HG03378 (cell line): ENCODE measurements around the gene EPG5.
"Not testable (repeated sequence)": the region's sequence is repeated elsewhere in the genome, so short reads cannot be mapped to it uniquely, and the experiment has no call there.

Experiments
- ATAC-seq: cut with Tn5 transposase; IDR thresholded peaks from one replicate; pipeline ENCODE4 v1.9.1; 2021; ENCODE audit warnings: mild to moderate bottlenecking, moderate library complexity; ENCODE audit not compliant: unreplicated experiment

Gene EPG5

GRCh38 chr18:45976974-45977373 lies 9.8 kb upstream of the EPG5 start:
- ATAC-seq, result no peak

DNA sequence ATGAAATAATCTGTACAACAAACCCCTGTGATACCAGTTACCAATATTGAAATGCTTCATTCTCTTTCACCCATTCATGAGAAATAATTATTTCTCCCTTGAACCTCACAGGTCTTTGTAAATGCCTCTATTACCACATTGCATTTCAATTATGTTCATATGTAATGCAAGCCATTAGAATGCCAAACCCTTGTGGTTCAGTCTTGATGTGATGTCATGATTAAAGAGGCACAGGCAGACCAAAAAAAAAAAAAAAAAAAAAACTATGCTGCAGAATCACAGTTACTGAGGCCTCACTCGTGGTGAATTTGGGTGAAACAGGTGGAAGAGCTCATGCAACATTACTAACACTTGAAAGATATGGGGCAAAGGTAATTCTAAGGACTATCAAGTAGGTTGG lies 9.4 kb upstream of the EPG5 start:
- no peak for ATAC-seq

DNA sequence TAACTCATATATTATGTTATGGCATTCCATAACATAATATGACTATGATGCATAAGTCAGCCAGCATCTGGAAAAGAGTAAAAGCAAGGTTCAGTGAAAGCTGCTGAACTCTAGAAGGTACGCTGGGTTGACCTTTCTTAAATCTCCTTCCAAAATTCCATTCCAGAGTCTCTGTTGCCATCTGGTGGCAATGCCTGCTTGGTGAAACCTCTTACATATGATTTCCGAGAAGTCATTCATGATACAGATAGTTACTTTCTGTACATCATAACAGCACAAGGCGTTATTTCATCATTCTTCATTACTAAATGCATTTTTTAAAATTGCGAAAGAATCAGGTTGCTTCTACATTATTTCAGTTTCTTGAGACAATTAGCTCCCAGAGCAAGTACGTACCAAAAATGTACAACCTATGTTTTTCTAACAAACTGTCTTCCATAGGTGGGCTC lies 7.0 kb upstream of the EPG5 start:
- ATAC-seq, result peak; percentile 48

DNA sequence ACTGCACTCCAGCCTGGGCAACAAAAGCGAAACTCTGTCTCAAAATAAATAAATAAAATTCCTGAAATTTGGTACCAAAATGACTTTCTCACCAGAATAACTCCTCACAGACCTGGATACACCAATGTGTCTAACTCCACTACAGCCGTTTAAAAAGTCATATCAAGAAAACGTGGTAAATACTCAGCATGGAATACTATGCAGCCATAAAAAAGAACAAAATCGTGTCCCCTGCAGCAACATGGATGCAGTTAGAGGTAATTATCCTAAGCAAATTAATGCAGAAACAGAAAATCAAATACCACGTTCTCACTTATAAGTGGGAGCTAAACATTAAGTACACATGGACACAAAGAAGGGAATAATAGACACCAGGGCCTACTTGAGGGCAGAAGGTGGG lies 2.2 kb downstream of the EPG5 start:
- not testable (repeated sequence) for ATAC-seq

- no peak for ATAC-seq
Measured at GRCh38 chr18:45962866-45963265, 4.3 kb downstream of the EPG5 start.

DNA sequence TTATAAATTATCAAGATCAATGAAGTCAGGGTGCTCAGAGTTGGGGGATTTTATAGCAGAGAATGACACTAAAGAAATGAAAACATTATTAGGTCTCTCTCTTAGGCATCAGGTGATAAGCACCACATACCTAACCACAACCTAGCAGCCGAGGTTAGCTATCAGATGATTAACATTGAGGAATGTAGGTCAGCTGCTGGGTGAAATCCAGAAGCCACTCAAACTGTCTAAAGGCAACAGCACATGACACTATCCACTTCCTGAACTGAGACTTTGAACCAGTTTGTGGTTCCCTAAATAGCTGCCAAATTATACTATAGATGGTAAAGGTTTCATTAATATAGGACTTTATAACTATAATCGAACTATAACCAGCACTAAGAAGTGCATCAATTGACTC lies 4.7 kb downstream of the EPG5 start:
- ATAC-seq, result no peak

DNA sequence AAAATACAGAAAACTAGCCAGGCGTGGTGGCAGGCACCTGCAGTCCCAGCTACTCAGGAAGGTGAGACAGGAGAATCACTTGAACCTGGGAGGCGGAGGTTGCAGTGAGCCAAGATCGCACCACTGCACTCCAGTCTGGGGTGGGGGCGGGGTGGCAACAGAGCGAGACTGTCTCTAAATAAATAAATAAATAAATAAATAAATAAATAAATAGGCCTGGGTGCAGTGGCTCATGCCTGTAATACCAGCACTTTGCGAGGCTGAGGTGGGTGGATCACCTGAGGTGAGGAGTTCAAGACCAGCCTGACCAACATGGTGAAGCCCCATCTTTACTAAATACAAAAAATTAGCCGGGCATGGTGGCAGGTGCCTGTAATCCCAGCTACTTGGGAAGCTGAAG lies 7.6 kb downstream of the EPG5 start:
- ATAC-seq, result not testable (repeated sequence)

DNA sequence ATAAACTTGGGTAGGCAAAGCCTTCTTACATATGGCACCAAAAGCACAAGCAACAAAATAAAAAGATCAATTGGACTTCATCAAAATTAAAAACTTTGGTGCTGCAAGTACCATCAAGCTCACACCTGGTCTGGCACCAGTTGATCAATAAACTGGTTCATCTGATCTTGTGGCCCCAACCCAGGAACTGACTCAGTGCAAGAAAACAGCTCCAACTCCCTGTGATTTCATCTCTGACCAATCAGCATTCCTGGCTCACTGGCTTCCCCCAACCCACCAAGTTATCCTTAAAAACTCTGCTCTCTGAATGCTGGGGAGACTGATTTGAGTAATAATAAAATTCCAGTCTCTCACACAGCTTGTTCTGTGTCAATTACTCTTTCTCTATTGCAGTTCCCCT lies 8.4 kb downstream of the EPG5 start:
- ATAC-seq, result no peak

GRCh38 chr18:45958027-45958426 lies 9.1 kb downstream of the EPG5 start:
- no peak for ATAC-seq

DNA sequence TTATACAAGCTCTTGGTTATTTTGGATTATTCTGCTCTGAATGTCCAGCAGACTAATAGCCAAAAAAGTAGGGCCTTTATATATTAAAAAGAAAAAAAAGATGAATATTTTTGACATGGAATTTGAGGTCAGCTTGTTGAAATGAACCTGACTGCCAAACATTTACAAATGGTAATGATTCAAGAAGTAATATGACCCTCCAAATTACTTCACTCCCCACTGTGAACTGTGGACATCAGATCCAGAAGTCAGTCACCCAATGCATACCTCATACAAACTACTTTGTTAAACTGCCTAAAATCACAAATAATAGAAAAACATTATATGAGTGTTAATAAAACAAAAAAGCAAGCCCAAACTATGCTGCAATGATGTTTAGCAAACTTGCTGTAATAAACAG lies 10.0 kb downstream of the EPG5 start:
- no peak for ATAC-seq

DNA sequence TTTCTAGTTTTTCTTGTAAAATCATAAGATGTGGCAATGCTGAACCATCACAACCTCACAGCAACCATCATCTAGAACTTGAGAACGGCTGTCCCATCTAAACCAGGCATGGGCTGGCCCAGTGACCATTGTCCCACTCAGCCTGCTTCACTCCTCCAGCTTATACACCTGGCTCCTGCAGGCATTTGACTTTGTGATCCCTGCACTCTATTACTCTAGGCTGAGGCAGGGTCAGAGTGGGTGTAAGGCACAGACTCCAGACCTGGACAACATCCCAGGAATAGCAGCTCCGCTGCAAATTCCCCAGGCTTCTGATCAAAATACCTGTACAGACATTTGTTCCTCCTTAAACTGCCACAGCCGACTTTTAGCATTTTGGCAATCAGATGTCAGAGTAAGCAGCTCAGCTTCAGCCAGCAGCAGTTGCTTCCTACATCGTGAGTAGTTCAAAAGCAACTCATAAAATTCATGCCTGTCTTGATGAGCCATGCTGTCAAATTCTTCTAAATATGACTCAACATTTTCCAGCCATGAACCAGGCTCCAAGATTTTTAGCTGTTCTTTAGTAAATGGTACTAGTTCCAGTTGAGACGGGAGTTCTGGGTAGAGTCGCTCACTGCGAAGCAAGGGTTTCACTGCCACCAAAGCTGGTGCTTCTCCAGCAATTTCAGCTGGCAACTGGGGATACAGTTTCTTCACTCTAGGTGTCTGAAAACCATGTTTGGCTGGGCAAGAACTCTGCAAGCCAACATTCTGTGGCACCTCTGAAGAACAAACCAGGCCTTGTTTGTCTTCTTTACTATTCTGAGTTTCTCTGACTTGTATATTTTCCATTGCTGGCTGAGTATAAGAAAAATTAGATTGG lies 12.8 kb downstream of the EPG5 start:
- ATAC-seq, result no peak

- no peak for ATAC-seq
Measured at GRCh38 chr18:45951016-45951714, 16.0 kb downstream of the EPG5 start.

- no peak for ATAC-seq
Measured at GRCh38 chr18:45945669-45946068, 21.5 kb downstream of the EPG5 start.

DNA sequence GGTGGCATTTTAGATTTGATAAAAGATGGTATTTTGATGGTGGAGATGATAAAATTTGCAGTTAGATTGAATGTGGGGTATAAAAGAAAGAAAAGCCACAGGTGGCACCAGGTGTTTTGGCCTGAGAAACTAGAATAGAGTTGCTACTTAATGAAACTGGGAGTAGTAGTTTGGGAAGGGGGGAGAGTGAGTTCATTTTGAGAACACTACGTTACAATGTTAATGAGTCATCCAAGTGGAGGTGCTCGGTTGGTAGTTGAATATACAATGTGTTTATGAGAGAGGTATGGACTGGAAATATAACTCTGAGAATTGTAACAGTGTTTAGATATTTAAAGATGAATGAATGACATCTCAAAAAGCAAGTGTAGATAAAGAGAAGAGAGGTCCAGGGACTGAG lies 26.4 kb downstream of the EPG5 start:
- no peak for ATAC-seq

- no peak for ATAC-seq
Measured at GRCh38 chr18:45939236-45939635, 27.9 kb downstream of the EPG5 start.

- peak; percentile 51 for ATAC-seq
Measured at GRCh38 chr18:45938488-45938935, 28.6 kb downstream of the EPG5 start.

DNA sequence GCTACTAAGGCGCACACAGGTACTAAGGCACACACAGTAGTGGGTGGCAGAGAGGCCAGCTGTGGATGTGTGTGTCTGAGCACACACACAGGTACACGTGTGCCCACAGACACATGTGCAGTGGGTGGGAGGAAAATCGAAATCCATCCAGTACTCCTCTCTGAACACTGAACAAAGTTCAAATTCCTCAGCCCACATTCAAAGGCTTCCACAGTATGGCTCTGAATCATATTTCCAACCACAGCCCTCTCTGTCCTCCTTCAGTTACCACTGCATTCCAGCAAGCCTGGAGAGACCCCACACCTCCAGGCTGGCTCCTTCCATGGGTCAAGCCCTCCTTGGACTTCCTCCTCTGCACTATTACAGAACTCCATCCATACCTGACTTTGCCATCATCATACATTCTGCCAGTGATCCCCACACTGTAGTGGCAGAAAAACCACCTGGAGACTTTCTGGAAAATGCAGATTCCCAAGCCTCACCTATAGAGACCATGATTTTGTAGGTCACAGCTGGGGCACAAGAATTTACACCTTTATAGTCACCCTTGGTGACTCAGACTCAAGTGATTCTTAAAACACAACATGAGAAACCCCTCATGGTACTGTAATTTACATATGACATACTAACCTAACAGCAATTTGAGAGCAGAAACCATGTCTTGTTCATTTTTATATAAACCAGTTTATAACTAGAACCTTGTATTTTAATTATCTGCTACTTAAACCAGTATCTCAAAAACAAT lies 31.4 kb downstream of the EPG5 start:
- ATAC-seq, result no peak

GRCh38 chr18:45932708-45933107 lies 34.4 kb downstream of the EPG5 start:
- ATAC-seq, result no peak

DNA sequence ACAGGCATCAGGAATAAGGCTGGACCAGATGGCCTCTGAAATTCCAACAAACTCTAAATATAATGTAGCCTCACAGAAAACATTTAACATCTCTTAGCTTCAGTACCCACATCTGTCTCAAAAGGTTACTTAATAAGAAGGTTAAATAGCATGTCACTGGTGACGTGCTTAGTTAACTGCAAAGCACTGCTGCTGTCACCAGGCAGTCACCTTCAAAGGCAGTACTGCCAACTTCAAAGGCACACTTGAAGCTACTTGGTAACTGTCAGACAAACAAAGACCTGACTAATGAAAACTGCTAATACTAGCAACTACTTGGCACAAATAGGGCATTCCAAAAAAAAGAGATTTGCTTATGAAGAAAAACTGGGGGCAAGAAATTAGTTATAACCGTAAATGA lies 36.2 kb downstream of the EPG5 start:
- ATAC-seq, result no peak

DNA sequence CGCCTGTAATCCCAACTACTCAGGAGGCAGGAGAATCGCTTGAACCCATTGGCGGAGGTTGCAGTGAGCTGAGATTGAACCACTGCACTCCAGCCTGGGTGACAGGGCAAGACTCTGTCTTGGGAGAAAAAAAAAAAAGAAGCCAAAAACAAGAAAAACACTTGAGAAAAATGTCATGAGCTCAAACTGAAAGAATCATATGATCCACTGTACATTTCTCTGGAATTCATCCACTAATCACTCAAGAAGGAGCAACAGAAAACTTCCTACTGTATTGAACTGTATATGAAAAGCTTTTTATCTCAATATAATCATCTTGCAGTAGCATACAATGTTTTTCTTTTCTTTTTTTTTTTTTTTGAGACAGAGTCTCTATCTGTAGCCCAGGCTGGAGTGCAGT lies 40.4 kb downstream of the EPG5 start:
- ATAC-seq, result no peak

- no peak for ATAC-seq
Measured at GRCh38 chr18:45926085-45926484, 41.0 kb downstream of the EPG5 start.

GRCh38 chr18:45923138-45923537 lies 44.0 kb downstream of the EPG5 start:
- no peak for ATAC-seq
